HL-60 (cell line): ENCODE measurements around the gene TRPM2.

Experiments used
- CTCF ChIP-seq: IDR thresholded peaks from one replicate; pipeline ENCODE4 v1.5.1; 2011; ENCODE audit warnings: low read length, control low read depth, inconsistent platforms; ENCODE audit not compliant: insufficient read depth
- GABPA ChIP-seq: IDR thresholded peaks from 2 replicates; pipeline ENCODE4 v1.6.1; 2012; ENCODE audit warnings: low read depth
- POLR2AphosphoS5 ChIP-seq: IDR thresholded peaks from 2 replicates; pipeline ENCODE4 v1.6.1; 2012; ENCODE audit warnings: low read depth
- REST ChIP-seq: IDR thresholded peaks from 2 replicates; pipeline ENCODE4 v1.6.1; 2012; ENCODE audit warnings: low read depth; ENCODE audit not compliant: insufficient replicate concordance
- SPI1 ChIP-seq: IDR thresholded peaks from 2 replicates; pipeline ENCODE4 v1.6.1; 2012; ENCODE audit warnings: low read depth, mild to moderate bottlenecking, borderline replicate concordance

GRCh38 chr21:44348861-44349260 lies 4.6 kb upstream of the TRPM2 start:
- no peak for TF ChIP-seq CTCF
- TF ChIP-seq REST: no peak
- no peak for TF ChIP-seq POLR2AphosphoS5
- no peak for TF ChIP-seq SPI1
- no peak for TF ChIP-seq GABPA
